Stomach (tissue), 9 donors: ENCODE measurements around the gene SH3RF3. TPM values are rescaled to one million over a fixed set of nuclear protein-coding genes. Genes with fewer than 3 reads are reported as not detected.

Experiments used
- DNase-seq, 2 donors: peaks; one replicate each; pipeline versions ENCODE4 v3.0.0 to v3.0.0-alpha.2; 2013 to 2019
- H3K27ac ChIP-seq, 5 donors: fragments of 200-600 bp in 4 of 5; sonication (generic) in 4 of 5; one replicate each; pipeline ENCODE4 v1.5.1; 2013 to 2019; ENCODE audit warnings: mild to moderate bottlenecking in 1 of 5, moderate library complexity in 1 of 5
- H3K27me3 ChIP-seq, 3 donors: fragments of 200-600 bp; sonication (generic); one replicate each; pipeline ENCODE4 v1.5.1; 2017 to 2019; ENCODE audit warnings: mixed run types in 1 of 3
- H3K36me3 ChIP-seq, 4 donors: fragments of 200-600 bp; sonication (generic); 1 replicate in 3 of 4; 2 replicates in 1 of 4; pipeline ENCODE4 v1.5.1; 2016 to 2019
- H3K4me1 ChIP-seq, 4 donors: fragments of 200-600 bp; sonication (generic); one replicate each; pipeline ENCODE4 v1.5.1; 2016 to 2019
- H3K4me3 ChIP-seq, 4 donors: fragments of 200-600 bp; sonication (generic) in 3 of 4; one replicate each; pipeline ENCODE4 v1.5.1; 2016 to 2019; ENCODE audit warnings: mild to moderate bottlenecking in 1 of 4
- H3K9me3 ChIP-seq, 4 donors: fragments of 200-600 bp; sonication (generic); one replicate each; pipeline ENCODE4 v1.5.1; 2016 to 2019
- EP300 ChIP-seq: sonication (generic); formaldehyde crosslinking; IDR thresholded peaks from one replicate; pipeline ENCODE4 v1.6.1; 2017; ENCODE audit warnings: antibody characterized with exemption
- POLR2A ChIP-seq, 4 donors: fragments of 450-650 bp; IDR thresholded peaks; one replicate each; pipeline ENCODE4 v1.6.1; 2016; ENCODE audit warnings: antibody characterized with exemption in 4 of 4, control low read depth in 2 of 4, mild to moderate bottlenecking in 1 of 4, moderate library complexity in 1 of 4
- POLR2AphosphoS5 ChIP-seq, 3 donors: sonication (generic); formaldehyde crosslinking; IDR thresholded peaks; one replicate each; pipeline ENCODE4 v1.6.1; 2016; ENCODE audit warnings: antibody characterized with exemption in 3 of 3
- WGBS, 5 donors: extraction: QIAGEN DNeasy Blood & Tissue Kit in 3 of 5; methylation state at CpG; one replicate each; pipeline versions ENCODE4 v1.1.5 to v1.1.7; 2013 to 2018; 5-methylcytosine and 5-hydroxymethylcytosine counted together
- intact Hi-C: fragments of 100-400 bp; cut with DNase I; formaldehyde crosslinking; loops from one replicate; pipeline ENCODE4 v1.15.1; 2023; ENCODE audit warnings: low total_unique reads
- polyA plus RNA-seq, 3 donors: library from polyadenylated mRNA; stranded (reverse); fragments of 200-250 nt; gene quantifications; one replicate each; pipeline ENCODE4 v1.2.3, GENCODE V29; 2013
- total RNA-seq, 5 donors: library from RNA; depleted of rRNA; stranded (reverse); fragments of >200 nt; gene quantifications; one replicate each; pipeline versions ENCODE4 v1.1.0 to v1.2.3, GENCODE V29; 2014 to 2016
- TF ChIP-seq, protein P1 (sequence below), 7 experiments: fragments of 450-650 bp in 4 of 7; fragments of 200-600 bp in 3 of 7; sonication (generic) in 3 of 7; IDR thresholded peaks; one replicate each; pipeline ENCODE4 v1.5.1; 2016 to 2019; ENCODE audit warnings: antibody characterized with exemption in 7 of 7, control low read depth in 2 of 7, mild to moderate bottlenecking in 1 of 7
- donor health status: healthy with polysubstance abuse.
- donor health status: Bipolar disorder and iron deficiency.
- donor health status: healthy.

SH3RF3 gene
- total and polyA plus RNA-seq, 8 donors = 0.87 to 11.1 (median 4.4) TPM

DNA sequence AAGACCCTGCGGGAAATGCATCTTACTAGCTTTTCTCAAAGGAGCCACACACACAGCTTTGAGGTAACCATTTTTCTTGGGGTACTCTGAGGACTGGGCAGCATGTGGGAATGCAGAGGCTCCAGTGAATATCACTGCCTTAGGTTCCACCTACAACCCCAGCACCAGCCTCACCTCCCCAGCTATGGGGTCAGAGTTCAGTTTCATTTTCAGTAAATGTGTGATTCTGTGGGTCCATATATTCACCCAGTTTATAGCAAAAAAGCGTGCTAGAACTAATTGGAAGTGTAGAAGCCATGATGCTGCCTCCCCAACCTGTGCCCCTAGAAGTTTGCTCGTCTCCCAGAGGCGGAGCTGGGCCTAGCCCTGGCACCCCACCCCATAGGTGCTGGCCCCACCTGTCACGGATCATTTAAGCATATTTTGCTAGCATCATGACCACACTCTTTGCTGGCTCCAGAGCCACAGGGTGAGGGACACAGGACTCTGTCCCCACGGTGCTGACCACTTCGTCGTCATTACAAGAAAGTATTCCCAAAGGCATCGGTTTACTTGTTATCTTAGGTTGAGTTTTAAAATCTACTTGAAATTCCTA, 57.7 kb downstream of the SH3RF3 start:
- H3K36me3 ChIP-seq = no peaks in the 10 kb centered on the region
- peaks cover 0 to 24% (median 17%) of the 10 kb centered on the region in 4 donors for H3K4me1 ChIP-seq
- intact Hi-C loops = no loop called here
- peak overlapping the region in 4 of 5 donors; percentile 44 to 83 (median 67) for H3K27ac ChIP-seq
- DNase-seq = no peak
- WGBS, 5 donors = 87 to 92% (median 87%) methylated on average over 9 of the region's 9 CpGs
- no peaks in the 10 kb centered on the region for H3K27me3 ChIP-seq
- no peaks in the 10 kb centered on the region for H3K9me3 ChIP-seq
- TF ChIP-seq POLR2AphosphoS5 (IDR thresholded peaks at IDR 0.05) = no peak
- TF ChIP-seq POLR2A (IDR thresholded peaks at IDR 0.05) = no peak
- TF ChIP-seq EP300 = no peak
- TF ChIP-seq, protein P1, sequence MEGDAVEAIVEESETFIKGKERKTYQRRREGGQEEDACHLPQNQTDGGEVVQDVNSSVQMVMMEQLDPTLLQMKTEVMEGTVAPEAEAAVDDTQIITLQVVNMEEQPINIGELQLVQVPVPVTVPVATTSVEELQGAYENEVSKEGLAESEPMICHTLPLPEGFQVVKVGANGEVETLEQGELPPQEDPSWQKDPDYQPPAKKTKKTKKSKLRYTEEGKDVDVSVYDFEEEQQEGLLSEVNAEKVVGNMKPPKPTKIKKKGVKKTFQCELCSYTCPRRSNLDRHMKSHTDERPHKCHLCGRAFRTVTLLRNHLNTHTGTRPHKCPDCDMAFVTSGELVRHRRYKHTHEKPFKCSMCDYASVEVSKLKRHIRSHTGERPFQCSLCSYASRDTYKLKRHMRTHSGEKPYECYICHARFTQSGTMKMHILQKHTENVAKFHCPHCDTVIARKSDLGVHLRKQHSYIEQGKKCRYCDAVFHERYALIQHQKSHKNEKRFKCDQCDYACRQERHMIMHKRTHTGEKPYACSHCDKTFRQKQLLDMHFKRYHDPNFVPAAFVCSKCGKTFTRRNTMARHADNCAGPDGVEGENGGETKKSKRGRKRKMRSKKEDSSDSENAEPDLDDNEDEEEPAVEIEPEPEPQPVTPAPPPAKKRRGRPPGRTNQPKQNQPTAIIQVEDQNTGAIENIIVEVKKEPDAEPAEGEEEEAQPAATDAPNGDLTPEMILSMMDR (IDR thresholded peaks at IDR 0.05) = no peak
- no peak overlapping the region for H3K4me3 ChIP-seq

DNA sequence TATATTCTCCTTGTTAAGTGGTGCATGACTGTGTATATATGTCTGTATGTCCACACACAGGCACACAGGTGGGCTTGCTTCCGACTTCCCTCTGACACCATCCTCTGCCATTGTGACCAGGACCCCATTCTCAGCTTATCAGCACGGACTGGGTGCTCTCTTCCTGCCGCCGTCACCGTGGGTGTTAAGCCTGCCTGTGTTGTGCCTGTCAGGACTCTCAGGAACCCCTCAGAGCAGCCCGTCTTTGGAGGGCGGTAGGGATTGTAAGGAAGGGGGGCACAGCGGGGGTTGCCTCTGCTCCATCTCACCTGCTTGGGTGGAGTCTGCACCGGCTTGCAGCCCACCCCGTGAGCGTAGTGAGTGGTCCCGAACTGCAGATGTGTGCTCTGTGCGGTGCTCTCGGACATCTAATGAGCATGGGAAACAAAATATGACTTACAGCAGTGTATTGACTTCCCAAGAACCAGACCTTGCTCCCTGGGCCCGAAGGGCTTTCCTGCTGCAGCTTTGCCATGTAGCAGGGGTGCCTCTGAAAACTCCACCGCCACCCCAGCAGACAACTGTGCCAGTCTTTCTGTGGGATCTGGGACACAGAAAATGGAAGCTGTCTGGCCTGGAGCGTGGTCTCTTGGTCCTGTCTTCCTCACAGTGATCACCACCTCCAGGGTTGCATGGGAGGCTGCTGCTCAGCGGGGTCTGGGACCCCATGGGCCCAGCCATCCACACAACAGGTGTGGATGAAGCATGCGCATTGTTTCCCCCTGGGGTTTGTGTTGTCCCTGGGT, 58.9 kb downstream of the SH3RF3 start:
- H3K27ac ChIP-seq = no peak overlapping the region
- TF ChIP-seq, protein P1 (IDR thresholded peaks at IDR 0.05) = no peak
- TF ChIP-seq POLR2AphosphoS5 (IDR thresholded peaks at IDR 0.05) = no peak
- TF ChIP-seq EP300 = no peak
- no peak for TF ChIP-seq POLR2A (IDR thresholded peaks at IDR 0.05)
- no peak for DNase-seq
- no peaks in the 10 kb centered on the region for H3K36me3 ChIP-seq
- 78 to 80% (median 79%) methylated on average over 10 to 19 of the region's 19 CpGs for WGBS, 5 donors
- peaks cover 0 to 28% (median 19%) of the 10 kb centered on the region in 4 donors for H3K4me1 ChIP-seq
- no peaks in the 10 kb centered on the region for H3K27me3 ChIP-seq
- H3K9me3 ChIP-seq = no peaks in the 10 kb centered on the region
- intact Hi-C loops = no loop called here
- H3K4me3 ChIP-seq = no peak overlapping the region

- Histone ChIP-seq H3K4me3 (no peak overlapping the region), H3K27ac (no peak overlapping the region), H3K9me3 (no peaks in the 10 kb centered on the region), H3K27me3 (no peaks in the 10 kb centered on the region), H3K4me1 (peaks cover 0 to 33% (median 22%) of the 10 kb centered on the region in 4 donors), H3K36me3 (no peaks in the 10 kb centered on the region)
- intact Hi-C loops = no loop called here
- TF ChIP-seq EP300 = no peak
- no peak for TF ChIP-seq POLR2A (IDR thresholded peaks at IDR 0.05)
- TF ChIP-seq, protein P1 (IDR thresholded peaks at IDR 0.05) = no peak
- TF ChIP-seq POLR2AphosphoS5 (IDR thresholded peaks at IDR 0.05) = no peak
- DNase-seq = no peak
- 47 to 74% (median 62%) methylated on average over 14 of the region's 14 CpGs for WGBS, 5 donors
These were observed 59.5 kb downstream of the SH3RF3 start for GRCh38 chr2:109188496-109188890.

- Histone ChIP-seq H3K4me3 (no peak overlapping the region), H3K36me3 (no peaks in the 10 kb centered on the region), H3K4me1 (peaks cover 0 to 37% (median 24%) of the 10 kb centered on the region in 4 donors), H3K27me3 (no peaks in the 10 kb centered on the region), H3K27ac (no peak overlapping the region), H3K9me3 (no peaks in the 10 kb centered on the region)
- no peak for TF ChIP-seq POLR2A (IDR thresholded peaks at IDR 0.05)
- TF ChIP-seq, protein P1 (IDR thresholded peaks at IDR 0.05) = no peak
- TF ChIP-seq EP300 = no peak
- no peak for TF ChIP-seq POLR2AphosphoS5 (IDR thresholded peaks at IDR 0.05)
- WGBS, 5 donors = 84 to 87% (median 84%) methylated on average over 4 of the region's 4 CpGs
- DNase-seq = no peak
- intact Hi-C loops = no loop called here
These were observed 59.9 kb downstream of the SH3RF3 start for GRCh38 chr2:109188898-109189297.
